Fibroblast of the aortic adventitia (primary cell): ENCODE measurements around the gene AASDHPPT. TPM values are rescaled to one million over a fixed set of nuclear protein-coding genes. Genes with fewer than 3 reads are reported as not detected.

Source experiments
- DNase-seq: peaks from one replicate; pipeline ENCODE4 v3.0.0-alpha.2; 2010; ENCODE audit warnings: low read depth
- H3K4me3 ChIP-seq: 2 replicates; pipeline ENCODE4 v1.5.1; 2011; ENCODE audit warnings: low read depth, mild to moderate bottlenecking, control low read depth, low read length, moderate library complexity
- total RNA-seq: library from RNA; depleted of rRNA; stranded (reverse); fragments of >200 nt; gene quantifications from 2 replicates; pipeline ENCODE4 v1.2.3, GENCODE V29; 2012; ENCODE audit warnings: low replicate concordance
- TF ChIP-seq, protein P1 (sequence below): IDR thresholded peaks from 2 replicates; pipeline ENCODE4 v1.5.1; 2011; ENCODE audit warnings: mild to moderate bottlenecking, low read length, control low read depth, inconsistent platforms; ENCODE audit not compliant: insufficient read depth

AASDHPPT gene
- total RNA-seq, 1 donor = 52.3 TPM

DNA sequence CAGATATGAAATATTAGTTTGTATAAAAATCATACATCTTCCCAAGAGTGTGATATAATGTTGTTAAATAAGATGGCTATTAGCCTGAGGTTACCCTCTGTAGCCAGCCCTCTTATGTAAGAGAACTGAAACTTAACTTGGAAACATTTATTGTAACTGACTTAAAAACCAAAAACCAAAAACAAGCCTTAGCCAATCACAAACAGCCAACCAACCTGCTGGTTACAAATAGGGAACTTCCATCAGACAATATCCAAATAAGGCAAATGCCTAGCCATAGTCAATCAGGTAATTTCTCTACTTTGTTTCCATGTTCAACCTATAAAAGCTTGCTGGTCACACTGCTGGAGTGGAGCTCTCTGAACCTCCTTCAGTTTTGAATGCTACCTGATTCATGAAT, 14.5 kb upstream of the AASDHPPT start:
- TF ChIP-seq, protein P1, sequence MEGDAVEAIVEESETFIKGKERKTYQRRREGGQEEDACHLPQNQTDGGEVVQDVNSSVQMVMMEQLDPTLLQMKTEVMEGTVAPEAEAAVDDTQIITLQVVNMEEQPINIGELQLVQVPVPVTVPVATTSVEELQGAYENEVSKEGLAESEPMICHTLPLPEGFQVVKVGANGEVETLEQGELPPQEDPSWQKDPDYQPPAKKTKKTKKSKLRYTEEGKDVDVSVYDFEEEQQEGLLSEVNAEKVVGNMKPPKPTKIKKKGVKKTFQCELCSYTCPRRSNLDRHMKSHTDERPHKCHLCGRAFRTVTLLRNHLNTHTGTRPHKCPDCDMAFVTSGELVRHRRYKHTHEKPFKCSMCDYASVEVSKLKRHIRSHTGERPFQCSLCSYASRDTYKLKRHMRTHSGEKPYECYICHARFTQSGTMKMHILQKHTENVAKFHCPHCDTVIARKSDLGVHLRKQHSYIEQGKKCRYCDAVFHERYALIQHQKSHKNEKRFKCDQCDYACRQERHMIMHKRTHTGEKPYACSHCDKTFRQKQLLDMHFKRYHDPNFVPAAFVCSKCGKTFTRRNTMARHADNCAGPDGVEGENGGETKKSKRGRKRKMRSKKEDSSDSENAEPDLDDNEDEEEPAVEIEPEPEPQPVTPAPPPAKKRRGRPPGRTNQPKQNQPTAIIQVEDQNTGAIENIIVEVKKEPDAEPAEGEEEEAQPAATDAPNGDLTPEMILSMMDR = no peak
- no peak for DNase-seq
- no peak overlapping the region for H3K4me3 ChIP-seq

DNA sequence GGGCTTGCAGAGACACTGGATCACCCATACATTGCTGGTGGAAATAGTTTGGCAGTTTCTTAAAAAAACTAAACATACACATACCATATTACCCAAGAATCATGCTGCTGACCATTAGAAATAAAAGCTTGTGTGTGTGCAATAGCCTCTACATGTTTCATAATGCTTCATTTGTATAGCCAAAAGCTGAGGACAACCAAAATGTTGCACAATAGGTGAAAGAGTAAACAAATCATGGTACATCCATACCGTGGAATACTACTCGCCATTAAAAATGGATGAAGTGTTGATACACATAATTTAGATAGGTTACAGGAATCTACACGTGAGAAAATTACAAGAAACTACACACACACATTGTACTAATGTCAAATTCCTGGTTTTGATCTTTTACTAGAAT, 6.9 kb upstream of the AASDHPPT start:
- TF ChIP-seq, protein P1 = no peak
- DNase-seq = no peak
- no peak overlapping the region for H3K4me3 ChIP-seq

DNA sequence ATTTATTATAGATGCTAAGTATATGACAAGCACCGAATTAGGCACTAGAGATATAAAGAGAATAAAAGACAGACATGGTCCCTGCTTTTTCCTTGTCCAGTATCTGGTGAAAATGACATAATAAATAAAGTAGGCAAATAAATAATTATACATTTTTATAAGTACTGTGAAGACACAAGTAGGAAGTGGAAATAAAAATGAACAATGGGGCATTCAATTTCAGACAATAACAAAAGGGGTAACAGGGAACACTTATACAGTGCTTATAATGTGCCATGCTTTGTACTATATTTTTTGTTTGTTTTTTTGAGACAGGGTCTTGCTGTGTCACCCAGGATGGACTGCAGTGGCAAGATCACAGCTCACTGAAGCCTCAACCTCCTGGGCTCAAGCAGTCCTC, 4.7 kb upstream of the AASDHPPT start:
- no peak overlapping the region for H3K4me3 ChIP-seq
- no peak for DNase-seq
- TF ChIP-seq, protein P1 = no peak

DNA sequence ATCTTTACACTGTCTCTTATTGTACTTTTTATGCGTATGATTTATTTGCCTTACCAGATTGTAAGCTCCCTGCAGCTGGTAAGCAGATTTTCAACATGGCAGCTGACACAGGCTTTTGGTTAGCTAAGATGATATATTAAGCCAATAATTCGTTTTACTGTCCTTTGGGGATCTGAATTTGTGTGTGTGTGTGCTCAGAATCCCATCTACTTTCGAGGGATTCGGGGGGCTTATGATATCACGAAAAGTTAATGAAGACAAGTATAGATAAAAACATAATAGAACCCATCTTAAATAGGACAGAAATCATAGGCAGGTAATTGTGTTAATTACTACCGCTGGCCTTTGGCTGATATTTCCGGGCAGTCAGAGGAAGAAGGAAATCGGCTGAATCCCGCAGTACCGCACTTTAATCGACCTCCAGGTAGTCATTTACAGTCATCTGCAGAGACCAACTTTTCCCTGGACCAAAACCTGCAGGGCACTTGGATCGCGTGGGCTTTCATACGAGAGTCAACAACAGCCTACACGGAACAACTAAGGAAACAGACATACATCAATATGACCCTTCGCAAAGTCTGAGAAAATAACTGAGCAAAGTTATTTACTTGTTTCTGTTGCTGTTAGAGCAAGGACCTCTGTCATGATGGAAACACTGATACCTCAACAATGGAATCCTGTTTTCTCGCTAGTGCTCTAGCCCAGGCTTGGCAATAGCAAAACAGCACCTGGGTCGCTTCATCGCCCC, 1.1 kb upstream of the AASDHPPT start:
- DNase-seq = no peak
- TF ChIP-seq, protein P1 = no peak
- peak overlapping the region; percentile 100 for H3K4me3 ChIP-seq

DNA sequence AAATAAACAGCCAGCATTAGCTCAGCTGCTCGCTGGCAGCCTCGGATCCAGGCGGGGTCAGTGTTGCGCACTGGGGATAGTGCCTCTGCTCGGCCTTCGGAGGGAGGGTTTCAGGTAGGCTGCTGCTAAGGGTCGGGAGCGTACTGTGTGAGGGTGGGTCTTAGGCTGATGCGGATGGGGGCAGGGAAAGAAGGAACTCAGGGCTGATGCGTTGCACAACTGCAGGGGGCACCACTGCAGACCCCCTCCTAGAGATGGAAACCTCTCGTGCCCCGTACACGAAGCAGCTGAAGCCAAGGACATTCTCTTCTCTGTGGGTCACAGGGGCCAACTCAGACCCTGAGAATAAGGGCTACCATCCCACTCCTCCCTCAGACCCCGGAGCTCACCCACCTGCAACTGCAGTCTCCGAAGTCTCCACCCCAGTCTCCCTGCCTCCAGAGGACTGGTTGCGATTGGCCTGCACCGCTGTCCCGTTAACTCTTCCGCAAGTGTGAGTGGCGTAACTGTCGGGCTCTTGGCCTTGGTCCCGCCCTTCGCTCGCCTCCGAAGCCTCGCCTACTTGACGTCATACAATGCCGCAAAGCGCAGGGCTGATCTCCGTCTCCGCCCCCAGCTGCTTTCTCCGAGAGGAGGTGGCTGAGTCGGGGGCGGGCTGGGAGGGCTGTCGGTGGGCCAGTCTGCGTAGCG, 398 bp upstream of the AASDHPPT start, which contains the start of gene KBTBD3:
Gene KBTBD3 (minus strand): TSS at position 429 of the 690 bp plus-strand sequence. CDS start 18,250 bp downstream, outside the sequence.
- TF ChIP-seq, protein P1 = peak; percentile 34
- peak within 1 kb of the TSS; percentile 100 for H3K4me3 ChIP-seq
- DNase-seq = peak; percentile 99

DNA sequence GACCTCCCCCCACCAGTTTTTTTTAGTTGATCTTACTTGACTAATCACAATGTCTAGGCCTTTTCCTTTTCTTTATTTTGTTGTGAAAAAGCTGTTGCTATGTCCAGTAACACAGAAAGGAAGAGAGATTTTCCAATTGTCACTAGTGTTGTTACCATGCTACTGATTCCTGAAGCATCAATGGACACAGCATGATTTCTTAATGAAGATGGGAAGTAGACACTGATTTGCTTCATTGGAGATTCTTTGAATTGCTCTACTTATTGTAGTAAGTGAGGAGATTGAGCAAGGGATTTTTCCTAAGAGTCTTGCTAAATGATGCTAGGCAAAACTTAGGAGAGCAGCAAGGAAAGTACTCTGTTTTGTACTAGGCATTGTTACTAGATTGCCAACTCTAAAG, 4.6 kb downstream of the AASDHPPT start:
- TF ChIP-seq, protein P1 = no peak
- no peak for DNase-seq
- H3K4me3 ChIP-seq = no peak overlapping the region
